NCI-H2227 (cell line): ENCODE measurements around the gene PLCB4.
"Not testable (repeated sequence)": the region's sequence is repeated elsewhere in the genome, so short reads cannot be mapped to it uniquely, and the experiment has no call there.

Experiments
- DNase-seq: peaks from one replicate; lab custom pipeline; 2025; ENCODE audit not compliant: unreplicated experiment; lab: John Stamatoyannopoulos, UW

The PLCB4 gene

DNA sequence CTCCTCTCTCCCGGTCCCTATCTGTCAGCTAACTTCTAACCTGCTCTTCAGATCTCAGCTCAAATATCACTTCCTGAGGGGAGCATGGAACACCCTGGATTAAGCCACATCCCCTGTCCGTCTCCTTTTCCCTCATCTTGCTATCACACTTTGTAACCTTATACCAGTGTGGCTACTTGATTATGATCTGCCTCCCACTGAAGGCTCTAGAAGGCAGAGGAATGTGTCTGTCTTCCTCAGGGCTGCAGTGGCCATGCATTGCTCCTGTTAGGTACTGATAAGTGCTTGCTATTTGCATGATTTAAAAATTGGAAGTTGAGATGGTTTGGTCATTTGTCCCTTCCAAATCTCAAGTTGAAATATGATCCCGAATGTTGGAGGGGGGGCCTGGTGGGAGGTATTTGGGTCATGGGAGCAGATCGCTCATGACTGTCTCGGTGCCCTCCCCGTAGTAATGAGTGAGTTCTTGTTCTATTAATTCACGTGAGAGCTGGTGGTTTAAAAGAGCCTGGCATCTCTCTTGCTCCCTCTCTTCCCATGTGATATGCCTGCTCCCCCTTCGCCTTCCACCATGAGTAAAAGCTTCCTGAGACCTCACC lies 71.4 kb downstream of the PLCB4 start:
- DNase-seq = no peak

GRCh38 chr20:9141070-9141469 lies 72.2 kb downstream of the PLCB4 start:
- DNase-seq = no peak

DNA sequence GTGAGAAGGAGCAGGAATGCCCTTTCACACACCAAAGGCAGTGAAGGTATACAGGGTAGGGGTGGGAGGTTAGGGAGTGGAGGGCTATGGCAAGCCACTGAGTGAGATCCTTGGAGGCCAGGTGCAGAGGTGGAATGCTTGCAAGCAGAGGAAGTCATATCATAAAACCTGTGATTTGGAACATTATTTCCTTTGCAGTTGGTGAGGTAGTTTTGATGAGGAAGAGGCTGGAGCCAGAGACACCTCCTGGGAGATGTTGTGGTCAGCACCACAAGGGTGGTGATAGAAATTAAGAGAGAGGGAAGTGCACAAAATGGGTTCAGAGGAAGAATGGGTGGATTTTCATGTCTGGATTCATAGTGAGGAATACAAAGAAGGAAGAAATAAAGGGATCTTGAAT lies 73.0 kb downstream of the PLCB4 start:
- DNase-seq = no peak

DNA sequence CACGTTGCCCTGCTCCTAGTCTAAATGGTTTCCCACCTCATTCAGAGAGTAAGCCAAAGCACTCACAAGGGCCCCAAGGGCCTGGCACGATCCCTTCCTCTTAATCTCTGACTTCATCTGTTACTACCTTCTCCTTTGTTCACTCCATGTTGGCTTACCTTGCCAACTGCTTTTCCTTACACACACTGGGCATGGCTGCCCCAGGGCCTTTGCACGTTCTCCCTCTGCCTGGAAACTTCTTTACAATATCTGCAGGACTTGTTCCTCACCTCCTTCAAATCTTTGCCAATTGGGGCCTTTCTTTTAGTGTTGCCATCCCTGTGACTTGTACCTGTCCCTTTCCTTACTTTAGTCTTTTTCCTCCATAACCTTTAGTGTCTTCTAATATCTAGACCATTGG lies 73.9 kb downstream of the PLCB4 start:
- no peak for DNase-seq

DNA sequence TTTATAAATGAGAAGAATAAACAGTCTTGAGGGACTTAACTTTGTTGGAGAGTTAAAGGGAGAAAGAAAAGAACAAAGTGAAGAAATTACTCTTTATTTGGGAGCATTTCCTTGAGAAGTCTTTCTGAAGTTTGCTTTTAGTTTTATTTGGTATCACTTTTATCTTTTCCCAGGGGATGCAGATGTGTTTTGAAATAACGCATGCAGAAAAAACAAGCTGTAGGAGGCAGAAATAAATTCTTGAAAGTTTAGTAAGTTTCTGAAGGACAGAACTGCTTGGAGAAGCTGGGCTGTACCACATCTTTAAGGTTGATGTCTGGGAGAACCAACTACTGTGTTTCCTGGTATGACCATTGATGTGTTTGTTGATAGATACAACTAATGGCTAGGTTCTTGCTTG lies 75.0 kb downstream of the PLCB4 start:
- no peak for DNase-seq

- DNase-seq = no peak
Observed at GRCh38 chr20:9144643-9145042, 75.8 kb downstream of the PLCB4 start.

DNA sequence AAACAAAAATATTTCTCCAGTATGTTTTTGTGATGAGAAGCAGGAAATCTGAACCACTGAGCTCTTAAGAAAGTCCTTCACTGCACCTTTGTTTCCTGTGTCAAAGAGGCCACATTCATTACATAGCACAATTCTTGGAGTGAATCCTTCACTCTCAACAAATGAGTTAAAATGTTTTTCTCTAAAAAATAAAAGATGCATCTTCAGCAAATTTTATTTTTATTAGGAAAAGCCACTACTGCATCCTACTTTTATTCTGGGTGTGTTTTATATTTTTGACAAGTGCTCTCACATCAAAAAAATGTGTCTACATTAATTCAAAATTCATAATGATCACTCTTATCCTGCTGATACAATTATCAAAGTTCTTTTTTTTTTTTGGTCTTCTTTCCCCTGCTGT lies 76.3 kb downstream of the PLCB4 start:
- no peak for DNase-seq

DNA sequence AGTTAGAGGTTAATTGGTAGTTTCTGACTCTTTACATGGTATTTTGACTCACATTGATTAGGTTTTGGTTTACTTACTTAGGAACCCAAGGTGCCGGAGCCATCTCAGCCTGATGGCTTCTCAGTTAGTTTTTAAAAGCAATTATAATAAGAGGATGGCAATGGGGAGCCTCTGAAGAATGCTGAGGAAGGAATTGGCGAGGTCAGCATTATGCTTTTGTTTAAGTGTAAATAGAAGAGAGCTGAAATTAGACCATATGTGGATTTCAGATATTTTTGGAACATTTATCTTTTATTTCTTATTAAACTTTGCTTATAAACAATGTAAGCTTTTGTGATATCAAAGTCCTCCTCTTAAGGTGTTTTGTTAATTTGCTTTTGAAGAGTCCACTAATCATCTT lies 77.8 kb downstream of the PLCB4 start:
- no peak for DNase-seq

DNA sequence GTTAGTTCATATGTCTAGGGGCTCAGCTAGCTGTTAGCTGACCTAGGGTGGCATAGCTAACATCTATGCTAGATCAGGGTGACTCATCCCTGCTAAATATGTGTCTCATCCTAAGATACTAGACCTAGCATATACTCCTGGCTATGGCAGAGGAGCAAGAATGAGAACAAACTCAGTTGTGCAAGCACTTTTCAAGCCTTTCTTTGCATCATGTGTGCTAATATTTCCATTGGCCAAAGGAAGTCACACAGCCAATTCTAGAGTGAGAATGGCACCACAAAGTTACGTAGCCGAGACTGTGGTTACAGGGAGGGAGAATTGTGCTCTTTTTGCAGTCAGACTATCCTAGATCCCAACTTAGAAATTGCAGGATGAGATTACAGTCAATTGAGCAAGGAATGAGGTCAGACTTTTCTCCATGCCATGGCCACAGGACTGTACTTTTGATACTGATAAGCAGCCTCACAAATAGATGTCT lies 78.7 kb downstream of the PLCB4 start:
- no peak for DNase-seq

GRCh38 chr20:9148291-9148690 lies 79.4 kb downstream of the PLCB4 start:
- DNase-seq = no peak

- no peak for DNase-seq
Observed at GRCh38 chr20:9149087-9149486, 80.2 kb downstream of the PLCB4 start.

- DNase-seq = no peak
Observed at GRCh38 chr20:9149796-9150195, 80.9 kb downstream of the PLCB4 start.

DNA sequence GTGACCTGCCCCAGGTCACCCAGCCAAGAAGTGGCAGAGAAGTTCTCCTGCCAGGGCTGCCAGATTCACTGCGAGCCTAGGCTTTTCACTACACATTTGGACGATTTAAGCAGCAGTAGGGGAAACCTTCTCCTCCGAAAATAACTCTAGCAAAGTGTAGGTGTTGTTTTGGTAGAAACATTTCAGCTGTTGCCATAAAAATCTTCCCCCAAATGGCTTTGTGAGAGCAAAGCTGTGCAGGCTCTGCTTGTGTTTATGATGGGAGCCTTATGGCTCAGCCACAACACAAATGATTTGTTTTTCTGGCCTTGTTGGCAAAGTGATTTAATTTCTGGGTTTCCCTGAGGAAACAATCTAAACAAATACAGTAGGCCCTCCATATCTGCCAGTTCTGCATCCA lies 81.8 kb downstream of the PLCB4 start:
- DNase-seq = no peak

DNA sequence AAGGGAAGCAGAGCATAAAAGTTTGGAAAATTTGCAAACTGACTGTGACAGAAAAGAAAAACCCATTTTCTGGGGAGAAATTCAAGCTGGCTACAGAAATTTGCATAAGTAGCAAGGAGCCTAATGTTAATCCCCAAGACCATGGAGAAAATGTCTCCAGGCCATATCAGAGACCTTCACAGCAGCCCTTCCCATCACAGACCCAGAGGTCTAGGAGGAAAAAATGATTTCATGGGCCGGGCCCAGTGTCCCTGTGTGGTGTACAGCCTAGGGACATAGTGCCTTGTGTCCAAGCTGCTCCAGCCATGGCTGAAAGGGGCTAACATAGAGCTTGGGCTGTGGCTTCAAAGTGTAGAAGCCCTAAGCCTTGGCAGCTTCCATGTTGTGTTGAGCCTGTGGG lies 83.3 kb downstream of the PLCB4 start:
- not testable (repeated sequence) for DNase-seq

DNA sequence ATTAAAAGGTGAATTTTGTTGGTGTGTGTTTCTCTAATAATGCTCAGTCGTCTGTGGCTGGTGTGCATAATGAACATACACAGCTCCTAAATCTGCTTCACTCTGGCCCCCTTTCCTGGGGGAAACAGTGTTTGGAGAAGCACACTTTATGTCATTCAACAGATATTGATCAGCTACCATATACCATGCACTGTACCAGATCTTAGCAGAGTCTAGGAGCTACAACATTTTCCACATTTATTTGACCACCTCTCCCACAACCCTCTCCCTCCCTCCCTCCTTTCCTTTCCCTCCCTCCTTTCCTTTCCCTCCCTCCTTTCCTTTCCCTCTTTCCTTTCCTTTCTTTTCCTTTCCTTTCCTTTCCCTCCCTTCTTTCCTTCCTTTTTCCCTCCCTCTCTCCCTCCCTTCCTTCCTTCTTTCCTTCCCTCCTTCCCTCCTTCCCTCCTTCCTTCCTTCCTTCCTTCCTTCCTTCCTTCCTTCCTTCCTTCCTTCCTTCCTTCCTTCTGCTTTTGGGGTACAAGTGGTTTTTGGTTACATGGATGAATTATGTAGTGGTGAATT lies 85.7 kb downstream of the PLCB4 start:
- DNase-seq = no peak

GRCh38 chr20:9156529-9157280 lies 87.8 kb downstream of the PLCB4 start:
- no peak for DNase-seq

- DNase-seq = no peak
Observed at GRCh38 chr20:9160331-9160730, 91.4 kb downstream of the PLCB4 start.

DNA sequence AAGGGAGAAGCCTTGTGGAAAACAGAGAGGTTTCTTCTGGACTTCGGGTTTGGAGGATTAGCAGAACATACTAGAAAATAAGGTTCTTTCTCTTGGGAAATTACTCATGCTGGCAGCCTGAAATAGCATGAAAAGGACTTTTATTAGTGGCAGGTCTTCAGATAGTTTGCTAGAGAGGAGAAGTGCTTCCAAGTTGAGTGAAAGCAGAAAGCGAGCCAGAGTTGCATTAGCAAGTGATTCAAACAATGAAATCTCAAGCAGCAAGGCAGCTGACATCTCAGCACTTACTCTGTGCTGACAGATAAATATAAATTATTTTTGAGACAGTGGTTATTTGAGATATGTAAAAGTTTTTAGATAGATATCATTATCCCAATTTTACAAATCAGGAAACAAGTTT lies 91.9 kb downstream of the PLCB4 start:
- DNase-seq = no peak

DNA sequence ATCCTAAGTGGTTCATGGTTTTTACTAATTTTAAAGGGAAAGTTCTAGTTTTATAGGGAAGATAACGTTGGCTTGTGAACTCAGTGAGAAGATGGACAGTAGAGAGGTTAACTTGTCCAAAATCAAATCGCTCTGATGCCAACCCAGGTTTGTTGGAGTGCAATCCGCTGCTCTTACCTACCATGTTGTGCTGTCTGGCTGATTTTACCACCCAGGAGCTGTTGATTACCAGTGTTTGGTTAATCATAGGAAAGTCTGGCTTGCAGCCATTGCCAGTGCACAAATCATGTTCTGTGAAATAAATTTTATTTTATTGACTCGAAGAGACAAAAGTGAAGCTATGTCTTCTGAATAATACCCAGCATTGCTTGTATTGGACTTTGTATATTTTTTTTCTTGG lies 92.4 kb downstream of the PLCB4 start:
- DNase-seq = no peak

DNA sequence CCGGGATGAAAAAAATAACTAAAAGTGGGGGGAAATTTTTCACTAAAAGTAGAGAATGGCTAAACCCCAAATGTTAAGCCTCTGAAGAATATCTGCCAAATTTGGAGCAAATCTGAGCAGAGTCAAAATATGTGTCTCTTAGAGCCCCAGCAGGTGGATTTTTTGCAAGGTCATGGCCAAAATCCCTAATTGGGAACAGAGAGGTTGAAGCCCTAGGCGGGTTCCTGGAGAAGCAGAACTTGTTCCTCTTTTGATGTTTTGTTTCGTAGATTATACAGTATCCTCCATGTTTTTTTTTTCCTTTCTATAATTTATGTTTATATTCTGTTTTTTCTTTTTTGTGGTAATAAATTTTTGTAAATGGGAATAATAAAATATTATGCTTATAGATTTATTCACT lies 94.4 kb downstream of the PLCB4 start:
- no peak for DNase-seq

- DNase-seq = no peak
Observed at GRCh38 chr20:9163995-9164394, 95.1 kb downstream of the PLCB4 start.

GRCh38 chr20:9165261-9165660 lies 96.4 kb downstream of the PLCB4 start:
- DNase-seq = no peak
